Endodermal cell (in vitro differentiated cells): ENCODE data around the gene PMM2. TPM values are rescaled to one million over a fixed set of nuclear protein-coding genes. Genes with fewer than 3 reads are reported as not detected.
A peak's percentile ranks its signal among the peaks of the same experiment; 100 is the strongest.

Source experiments
- DNase-seq: peaks from one replicate; pipeline ENCODE4 v3.0.0-alpha.2; 2017
- H3K27ac ChIP-seq: 2 replicates; pipeline ENCODE4 v1.5.1; 2013; ENCODE audit warnings: mild to moderate bottlenecking, low read depth, low read length, moderate library complexity
- H3K27me3 ChIP-seq: 2 replicates; pipeline ENCODE4 v1.6.1; 2013; ENCODE audit warnings: mild to moderate bottlenecking, low read length, moderate library complexity; ENCODE audit not compliant: insufficient read depth, control insufficient read depth, poor library complexity, severe bottlenecking
- H3K36me3 ChIP-seq: 2 replicates; pipeline ENCODE4 v1.7.0; 2013; ENCODE audit warnings: mild to moderate bottlenecking, low read length, moderate library complexity; ENCODE audit not compliant: control insufficient read depth, insufficient read depth
- H3K4me1 ChIP-seq: one replicate; pipeline ENCODE4 v1.7.0; 2013; ENCODE audit warnings: low read length; ENCODE audit not compliant: control insufficient read depth, insufficient read depth
- H3K4me3 ChIP-seq: 2 replicates; pipeline ENCODE4 v1.5.1; 2013; ENCODE audit warnings: mild to moderate bottlenecking, low read length, moderate library complexity
- H3K9ac ChIP-seq: 2 replicates; pipeline ENCODE4 v1.6.1; 2013; ENCODE audit warnings: mild to moderate bottlenecking, low read length, moderate library complexity; ENCODE audit not compliant: poor library complexity, severe bottlenecking; ENCODE audit errors: extremely low read depth
- H3K9me3 ChIP-seq: 2 replicates; pipeline ENCODE4 v1.6.1; 2013; ENCODE audit warnings: mild to moderate bottlenecking, low read length, moderate library complexity; ENCODE audit not compliant: control insufficient read depth
- H3K27ac Mint-ChIP-seq: 2 replicates; pipeline ENCODE4 v1.8.0; 2020; ENCODE audit warnings: mixed read lengths
- H3K27me3 Mint-ChIP-seq: 2 replicates; pipeline ENCODE4 v1.8.0; 2021; ENCODE audit warnings: mild to moderate bottlenecking, mixed read lengths; ENCODE audit not compliant: insufficient read depth
- H3K36me3 Mint-ChIP-seq: 2 replicates; pipeline ENCODE4 v1.8.0; 2020; ENCODE audit warnings: low read depth, mixed read lengths
- H3K4me1 Mint-ChIP-seq: 2 replicates; pipeline ENCODE4 v1.8.0; 2020; ENCODE audit warnings: mixed read lengths
- H3K4me3 Mint-ChIP-seq: 2 replicates; pipeline ENCODE4 v1.8.0; 2020; ENCODE audit warnings: mild to moderate bottlenecking, moderate library complexity, mixed read lengths
- H3K9me3 Mint-ChIP-seq: 2 replicates; pipeline ENCODE4 v1.8.0; 2020; ENCODE audit warnings: mild to moderate bottlenecking, mixed read lengths
- CTCF ChIP-seq: fragments of 200-600 bp; sonication (generic); conservative IDR thresholded peaks from 2 replicates; pipeline ENCODE4 v1.5.0; 2021; ENCODE audit warnings: antibody characterized with exemption, mild to moderate bottlenecking
- WGBS, 2 experiments: methylation state at CpG; one replicate each; pipeline versions ENCODE4 v1.1.5 to v1.1.7; 2013; ENCODE audit warnings: missing lambda C conversion rate in 2 of 2, mixed read lengths in 1 of 2; ENCODE audit not compliant: insufficient coverage in 1 of 2, insufficient read length in 1 of 2; 5-methylcytosine and 5-hydroxymethylcytosine counted together
- total RNA-seq, 2 donors: library from RNA; stranded (reverse); fragmentation: NEBNext Ultra II Directional in 1 of 2; extraction: Animal tissue kit (Norgen Biotek cat#: 25700) in 1 of 2; gene quantifications; 2 replicates in 1 of 2; 3 replicates in 1 of 2; pipeline ENCODE4 v1.2.1, GENCODE V29; 2021

Gene PMM2
- total RNA-seq, 2 donors from 2014 or later, result 47.6 to 48.2 TPM

- H3K27me3 Mint-ChIP-seq, result no peaks in the 10 kb centered on the region
- no peak for TF ChIP-seq CTCF
Observed at GRCh38 chr16:8768692-8769091, 28.9 kb upstream of the PMM2 start.

GRCh38 chr16:8773537-8773936 lies 24.1 kb upstream of the PMM2 start:
- no peaks in the 10 kb centered on the region for H3K27me3 ChIP-seq
- no CpG with 5 or more reads among the region's 3 CpGs for WGBS, 2 experiments
- no peak for TF ChIP-seq CTCF
- H3K36me3 ChIP-seq, result no peaks in the 10 kb centered on the region
- H3K4me3 ChIP-seq, result no peak overlapping the region
- H3K4me1 ChIP-seq, result no peaks in the 10 kb centered on the region
- H3K9me3 ChIP-seq, result no peaks in the 10 kb centered on the region
- Mint-ChIP-seq H3K4me3 (no peak overlapping the region), H3K36me3 (peaks cover 16% of the 10 kb centered on the region), H3K4me1 (no peaks in the 10 kb centered on the region), H3K27me3 (peaks cover 2% of the 10 kb centered on the region), H3K27ac (no peak overlapping the region), H3K9me3 (peaks cover 3% of the 10 kb centered on the region)
- H3K9ac ChIP-seq, result no peak overlapping the region
- no peak overlapping the region for H3K27ac ChIP-seq
- DNase-seq, result no peak

More at GRCh38 chr16:8768692-8769091, 28.9 kb upstream of the PMM2 start:
- Histone ChIP-seq H3K4me3 (no peak overlapping the region), H3K9me3 (no peaks in the 10 kb centered on the region), H3K27me3 (no peaks in the 10 kb centered on the region), H3K36me3 (no peaks in the 10 kb centered on the region), H3K4me1 (no peaks in the 10 kb centered on the region), H3K9ac (no peak overlapping the region), H3K27ac (peak overlapping the region; percentile 91)
- 83 to 85% methylated on average over 11 to 12 of the region's 12 CpGs for WGBS, 2 experiments
- peaks cover 12% of the 10 kb centered on the region for H3K4me1 Mint-ChIP-seq
- no peaks in the 10 kb centered on the region for H3K9me3 Mint-ChIP-seq
- H3K27ac Mint-ChIP-seq, result no peak overlapping the region
- DNase-seq, result peak; percentile 75
- peaks cover 17% of the 10 kb centered on the region for H3K36me3 Mint-ChIP-seq
- H3K4me3 Mint-ChIP-seq, result no peak overlapping the region

- Mint-ChIP-seq H3K36me3 (peaks cover 14% of the 10 kb centered on the region), H3K27ac (no peak overlapping the region), H3K9me3 (peaks cover 3% of the 10 kb centered on the region), H3K27me3 (peaks cover 2% of the 10 kb centered on the region), H3K4me3 (no peak overlapping the region), H3K4me1 (no peaks in the 10 kb centered on the region)
- Histone ChIP-seq H3K4me3 (no peak overlapping the region), H3K4me1 (no peaks in the 10 kb centered on the region), H3K27me3 (no peaks in the 10 kb centered on the region), H3K9ac (no peak overlapping the region), H3K9me3 (no peaks in the 10 kb centered on the region), H3K36me3 (no peaks in the 10 kb centered on the region), H3K27ac (no peak overlapping the region)
- TF ChIP-seq CTCF, result no peak
- WGBS, 2 experiments, result 92 to 95% methylated on average over 7 to 11 of the region's 11 CpGs
- no peak for DNase-seq
Observed at GRCh38 chr16:8774208-8774607, 23.4 kb upstream of the PMM2 start.
